GM12878 (cell line): Measurements from ENCODE around the gene ATP1A1. TPM values are rescaled to one million over a fixed set of nuclear protein-coding genes. Genes with fewer than 3 reads are reported as not detected.

Source experiments
- ATAC-seq: fragments of 200-7000 bp; cut with Tn5 transposase; 3 replicates; pipeline ENCODE4 v1.9.1; 2020; ENCODE audit warnings: mild to moderate bottlenecking, moderate library complexity
- BruUV-seq: library from RNA; stranded (reverse); fragments of 400-500 nt; replicated peaks from 2 replicates; lab custom pipeline; 2021; lab: Mats Ljungman, UMichigan
- CTCF ChIA-PET: fragments of 300-600 bp; sonication (Branson Sonifier 250); formaldehyde crosslinking; extraction: SDS; loops from one replicate; lab custom pipeline; 2021; ENCODE audit warnings: inconsistent platforms; lab: Yijun Ruan, JAX
- POLR2A ChIA-PET: fragments of 350-600 bp; formaldehyde crosslinking; extraction: SDS; loops from one replicate; lab custom pipeline; 2021; ENCODE audit warnings: inconsistent platforms; lab: Charles Lee
- RAD21 ChIA-PET: fragments of 300-600 bp; sonication (Branson Sonifier 250); formaldehyde crosslinking; loops from one replicate; lab custom pipeline; 2023; ENCODE audit warnings: antibody characterized with exemption; ENCODE audit not compliant: unreplicated experiment; lab: Charles Lee
- SMC1A ChIA-PET: fragments of 300-600 bp; sonication (Branson Sonifier 250); formaldehyde crosslinking; loops from one replicate; lab custom pipeline; 2023; ENCODE audit not compliant: unreplicated experiment, uncharacterized antibody; lab: Charles Lee
- DNase-seq: peaks from one replicate; pipeline ENCODE4 v3.0.0-alpha.2; 2011; ENCODE audit warnings: low read depth, low spot score
- FAIRE-seq: peaks from 3 replicates; lab custom pipeline; 2011; peaks lifted over from hg19 to GRCh38; lab: Jason Lieb, UNC
- H2AFZ ChIP-seq: 2 replicates; pipeline ENCODE4 v1.6.0; 2011; ENCODE audit warnings: low read depth, low read length, control low read depth; ENCODE audit not compliant: control insufficient read depth
- H3K27ac ChIP-seq: 2 replicates; pipeline ENCODE4 v1.5.1; 2011; ENCODE audit warnings: control low read depth; ENCODE audit not compliant: control insufficient read depth, insufficient read depth
- H3K27me3 ChIP-seq, 2 experiments: replicated peaks in 1 of 2; 2 replicates each; pipeline versions ENCODE4 v1.6.0 to v1.6.1; 2011; ENCODE audit warnings: low read length in 1 of 2; ENCODE audit not compliant: control insufficient read depth in 2 of 2, insufficient read depth in 2 of 2
- H3K36me3 ChIP-seq, 2 experiments: 2 replicates each; pipeline ENCODE4 v1.5.1; 2011; ENCODE audit warnings: low read length in 1 of 2; ENCODE audit not compliant: control insufficient read depth in 2 of 2, insufficient read depth in 2 of 2
- H3K4me1 ChIP-seq: 2 replicates; pipeline ENCODE4 v1.6.1; 2011; ENCODE audit warnings: mild to moderate bottlenecking, low read length, moderate library complexity, mixed read lengths; ENCODE audit not compliant: control insufficient read depth, insufficient read depth
- H3K4me2 ChIP-seq: 2 replicates; pipeline ENCODE4 v1.6.0; 2011; ENCODE audit warnings: control low read depth; ENCODE audit not compliant: control insufficient read depth, insufficient read depth
- H3K4me3 ChIP-seq: fragments of 200-600 bp; sonication (generic); 2 replicates; pipeline ENCODE4 v1.5.1; 2016
- H3K79me2 ChIP-seq: 2 replicates; pipeline ENCODE4 v1.6.0; 2011; ENCODE audit warnings: low read length; ENCODE audit not compliant: control insufficient read depth, insufficient read depth
- H3K9ac ChIP-seq: 2 replicates; pipeline ENCODE4 v1.8.0; 2011; ENCODE audit warnings: low read length, control low read depth, mixed read lengths; ENCODE audit not compliant: control insufficient read depth, insufficient read depth
- H3K9me3 ChIP-seq: replicated peaks from 3 replicates; pipeline ENCODE4 v1.5.1; 2011; ENCODE audit warnings: mild to moderate bottlenecking, low read length; ENCODE audit not compliant: control insufficient read depth, insufficient read depth
- H4K20me1 ChIP-seq: 2 replicates; pipeline ENCODE4 v1.6.0; 2011; ENCODE audit not compliant: control insufficient read depth, insufficient read depth
- IKZF2 ChIP-seq, 2 experiments: fragments of 450-650 bp; IDR thresholded peaks; 2 replicates each; pipeline ENCODE4 v1.6.1; 2017; ENCODE audit warnings: mild to moderate bottlenecking in 2 of 2, moderate library complexity in 2 of 2
- KAT2A ChIP-seq: conservative IDR thresholded peaks from 2 replicates; pipeline ENCODE4 v1.6.1; 2011; ENCODE audit warnings: low read depth, low read length; ENCODE audit not compliant: control insufficient read depth
- POLR2A ChIP-seq: IDR thresholded peaks from 2 replicates; pipeline ENCODE4 v1.6.1; 2011; ENCODE audit warnings: low read depth, mild to moderate bottlenecking, low read length
- TAF1 ChIP-seq: IDR thresholded peaks from 2 replicates; pipeline ENCODE4 v1.6.1; 2011; ENCODE audit warnings: mild to moderate bottlenecking, low read depth, low read length, borderline replicate concordance
- WRNIP1 ChIP-seq: IDR thresholded peaks from 2 replicates; pipeline ENCODE4 v1.6.1; 2011; ENCODE audit warnings: low read depth, low read length, improper control_type of control experiment, borderline replicate concordance
- WGBS: methylation state at CpG from one replicate; pipeline ENCODE4 v1.1.6; 2016; ENCODE audit warnings: low lambda C conversion rate; ENCODE audit not compliant: insufficient replicate concordance, insufficient coverage; ENCODE audit errors: missing lambda C conversion rate; 5-methylcytosine and 5-hydroxymethylcytosine counted together
- in situ Hi-C: fragments of 300-500 bp; cut with MboI; formaldehyde crosslinking; loops from 9 replicates; pipeline ENCODE4 v1.14.3; 2018; ENCODE audit warnings: mixed read lengths
- intact Hi-C: fragments of 100-400 bp; cut with micrococcal nuclease; formaldehyde crosslinking; loops from one replicate; pipeline ENCODE4 v1.14.2; 2022; ENCODE audit not compliant: unreplicated experiment
- polyA plus RNA-seq, 11 experiments: library from polyadenylated mRNA; depleted of rRNA in 4 of 11; unstranded in 6 of 11; stranded (reverse) in 5 of 11; fragments of >200 nt; fragmentation: Nextera tagmentation in 4 of 11; fragmentation: Illumina TruSeq in 1 of 11; extraction: Ambion mirVana in 4 of 11; extraction: Trizol in 1 of 11; gene quantifications; 1 replicate in 1 of 11; 2 replicates in 10 of 11; pipeline versions ENCODE4 v1.2.1 to v1.2.3, GENCODE V29; 2011 to 2016; ENCODE audit warnings: inconsistent platforms in 2 of 11, missing spikeins in 2 of 11, low read depth in 1 of 11
- total RNA-seq, 4 experiments: library from RNA; depleted of rRNA in 3 of 4; stranded (reverse); fragments of >200 nt in 3 of 4; fragmentation: Illumina TruSeq in 1 of 4; extraction: Trizol in 1 of 4; gene quantifications; 2 replicates each; pipeline versions ENCODE4 v1.2.1 to v1.2.3, GENCODE V29; 2013 to 2021

The ATP1A1 gene
- total and polyA plus RNA-seq, 10 of the 15 experiments (the other 5 are each of a cell fraction or from before 2014, with no cell fraction given): 113 to 566 (median 313) TPM

GRCh38 chr1:116432655-116433265 lies 59.7 kb downstream of the ATP1A1 start (continued):
- TF ChIP-seq WRNIP1: no peak

GRCh38 chr1:116433275-116434257 lies 60.5 kb downstream of the ATP1A1 start:
- no peaks in the 10 kb centered on the region for H3K4me1 ChIP-seq
- ChIA-PET CTCF (interaction anchor here (1.7 kb wide), 1 partner anchor 14 kb away, joined by 3 read pairs; no protein-coding TSS in a partner anchor), SMC1A (interaction anchor here (0.9 to 1.3 kb wide), 4 partner anchors 14 to 283 kb away, joined by 3 read pairs; no protein-coding TSS in a partner anchor), RAD21 (no interaction called here), POLR2A (no interaction called here)
- intact Hi-C loops: no loop called here
- BruUV-seq: no TSS peak
- DNase-seq (no peak), FAIRE-seq (no peak), ATAC-seq (no peak)
- no peak overlapping the region for H3K4me3 ChIP-seq
- TF ChIP-seq TAF1 (no peak), POLR2A (no peak), IKZF2 (IDR thresholded peaks at IDR 0.05) (no peak), KAT2A (no peak)
- no peaks in the 10 kb centered on the region for H4K20me1 ChIP-seq
- WGBS: 37% methylated on average over 13 of the region's 13 CpGs
- H3K9ac ChIP-seq: no peak overlapping the region
- H3K79me2 ChIP-seq: no peaks in the 10 kb centered on the region
- no peaks in the 10 kb centered on the region; a peak in 1 of 4 replicates for H3K27me3 ChIP-seq
- in situ Hi-C loops: no loop called here
- no peak overlapping the region for H3K27ac ChIP-seq
- H3K9me3 ChIP-seq: no peaks in the 10 kb centered on the region
- no peak overlapping the region for H3K4me2 ChIP-seq
- H2AFZ ChIP-seq: no peak overlapping the region
- H3K36me3 ChIP-seq: no peaks in the 10 kb centered on the region
